ENCODE measurements around the gene SRPK2. TPM values are rescaled to one million over a fixed set of nuclear protein-coding genes. Genes with fewer than 3 reads are reported as not detected.

Gene SRPK2
- total and polyA plus RNA-seq, 7 donors, result 12.0 to 57.6 (median 42.9) TPM

DNA sequence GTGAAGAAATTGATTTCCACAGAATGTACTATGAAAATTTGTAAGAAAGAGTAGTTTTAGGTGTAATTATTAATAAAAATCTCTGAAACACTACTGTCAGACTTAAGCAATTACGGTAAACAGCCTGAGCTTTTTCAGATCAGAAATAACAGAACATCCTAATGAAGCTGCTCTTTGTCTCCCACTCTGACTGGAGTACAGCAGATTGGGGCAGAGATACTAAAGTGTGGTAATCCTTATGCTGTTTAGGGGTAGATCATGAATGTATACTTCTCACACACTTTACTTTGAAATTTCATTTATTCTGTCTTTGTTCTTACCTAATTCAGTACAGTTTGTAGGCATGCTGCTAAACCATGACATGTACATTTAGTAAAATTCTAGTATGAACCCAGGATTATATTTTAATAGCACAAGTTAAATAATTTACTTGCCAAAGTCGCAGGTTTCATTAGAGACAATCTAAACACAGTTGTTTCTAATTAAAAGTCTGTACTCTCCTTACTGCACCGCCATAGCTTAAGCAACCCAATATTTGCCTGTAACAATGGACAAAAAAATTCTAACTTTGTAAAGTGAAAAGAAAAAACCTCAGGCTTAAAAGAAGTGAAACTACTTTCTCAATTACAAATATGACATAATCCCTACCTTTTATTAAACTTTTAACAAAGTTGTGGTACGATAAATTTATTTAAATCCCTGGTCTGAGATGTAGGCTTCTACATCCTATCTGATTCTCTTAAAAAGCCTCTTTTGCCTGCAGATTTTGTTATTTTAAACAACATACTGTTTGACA is 286.0 kb downstream of the SRPK2 start:
- intact Hi-C loops (cut with DNase I), result no loop called here
- DNase-seq, result no peak
- Histone ChIP-seq H3K27me3 (no peaks in the 10 kb centered on the region), H3K9me3 (no peaks in the 10 kb centered on the region), H3K27ac (peak overlapping the region in 2 of 4 donors; percentile 2 to 15), H3K4me3 (no peak overlapping the region), H3K36me3 (peaks cover 3 to 73% (median 25%) of the 10 kb centered on the region in 4 donors), H3K4me1 (peaks cover 0 to 32% (median 16%) of the 10 kb centered on the region in 4 donors)
- WGBS, 2 donors, result 85 to 86% methylated on average over 4 of the region's 4 CpGs
- TF ChIP-seq EP300 (IDR thresholded peaks at IDR 0.05), result no peak

DNA sequence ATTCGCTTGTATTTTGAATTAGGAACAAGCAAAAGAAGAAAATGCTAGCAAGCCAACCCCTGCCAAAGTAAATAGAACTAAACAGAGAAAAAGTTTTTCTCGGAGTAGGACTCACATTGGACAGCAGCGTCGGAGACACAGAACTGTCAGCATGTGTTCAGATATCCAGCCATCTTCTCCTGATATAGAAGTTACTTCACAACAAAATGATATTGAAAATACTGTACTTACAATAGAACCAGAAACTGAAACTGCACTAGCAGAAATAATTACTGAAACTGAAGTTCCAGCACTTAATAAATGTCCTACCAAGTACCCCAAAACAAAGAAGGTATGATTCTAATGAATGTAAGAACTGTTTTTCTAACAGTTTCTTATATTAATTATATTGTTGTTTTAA is 286.9 kb downstream of the SRPK2 start:
- no peaks in the 10 kb centered on the region for H3K27me3 ChIP-seq
- WGBS, 2 donors, result 88 to 89% methylated on average over 4 of the region's 4 CpGs
- H3K9me3 ChIP-seq, result no peaks in the 10 kb centered on the region
- intact Hi-C loops (cut with DNase I), result no loop called here
- TF ChIP-seq POLR2AphosphoS5 (IDR thresholded peaks at IDR 0.05) (no peak), POLR2A (IDR thresholded peaks at IDR 0.05) (no peak), EP300 (IDR thresholded peaks at IDR 0.05) (no peak)
- TF ChIP-seq, protein P1, sequence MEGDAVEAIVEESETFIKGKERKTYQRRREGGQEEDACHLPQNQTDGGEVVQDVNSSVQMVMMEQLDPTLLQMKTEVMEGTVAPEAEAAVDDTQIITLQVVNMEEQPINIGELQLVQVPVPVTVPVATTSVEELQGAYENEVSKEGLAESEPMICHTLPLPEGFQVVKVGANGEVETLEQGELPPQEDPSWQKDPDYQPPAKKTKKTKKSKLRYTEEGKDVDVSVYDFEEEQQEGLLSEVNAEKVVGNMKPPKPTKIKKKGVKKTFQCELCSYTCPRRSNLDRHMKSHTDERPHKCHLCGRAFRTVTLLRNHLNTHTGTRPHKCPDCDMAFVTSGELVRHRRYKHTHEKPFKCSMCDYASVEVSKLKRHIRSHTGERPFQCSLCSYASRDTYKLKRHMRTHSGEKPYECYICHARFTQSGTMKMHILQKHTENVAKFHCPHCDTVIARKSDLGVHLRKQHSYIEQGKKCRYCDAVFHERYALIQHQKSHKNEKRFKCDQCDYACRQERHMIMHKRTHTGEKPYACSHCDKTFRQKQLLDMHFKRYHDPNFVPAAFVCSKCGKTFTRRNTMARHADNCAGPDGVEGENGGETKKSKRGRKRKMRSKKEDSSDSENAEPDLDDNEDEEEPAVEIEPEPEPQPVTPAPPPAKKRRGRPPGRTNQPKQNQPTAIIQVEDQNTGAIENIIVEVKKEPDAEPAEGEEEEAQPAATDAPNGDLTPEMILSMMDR (IDR thresholded peaks at IDR 0.05), result no peak
- H3K4me3 ChIP-seq, result no peak overlapping the region
- no peak overlapping the region for H3K27ac ChIP-seq
- no peak for DNase-seq
- peaks cover 0 to 37% (median 18%) of the 10 kb centered on the region in 4 donors for H3K4me1 ChIP-seq
- peaks cover 3 to 64% (median 19%) of the 10 kb centered on the region in 4 donors for H3K36me3 ChIP-seq

- 58 to 67% methylated on average over 2 of the region's 2 CpGs for WGBS, 2 donors
- Histone ChIP-seq H3K4me3 (no peak overlapping the region), H3K36me3 (peaks cover 0 to 44% (median 8%) of the 10 kb centered on the region in 4 donors), H3K4me1 (peaks cover 0 to 22% (median 5%) of the 10 kb centered on the region in 4 donors), H3K27ac (peak overlapping the region in 1 of 4 donors; percentile 1), H3K9me3 (no peaks in the 10 kb centered on the region), H3K27me3 (no peaks in the 10 kb centered on the region)
- intact Hi-C loops (cut with DNase I), result no loop called here
- TF ChIP-seq, protein P1 (IDR thresholded peaks at IDR 0.05), result no peak
- TF ChIP-seq EP300 (IDR thresholded peaks at IDR 0.05) (no peak), POLR2AphosphoS5 (IDR thresholded peaks at IDR 0.05) (no peak), POLR2A (IDR thresholded peaks at IDR 0.05) (no peak)
- no peak for DNase-seq
Measured at GRCh38 chr7:105098863-105099515, 289.7 kb downstream of the SRPK2 start.

DNA sequence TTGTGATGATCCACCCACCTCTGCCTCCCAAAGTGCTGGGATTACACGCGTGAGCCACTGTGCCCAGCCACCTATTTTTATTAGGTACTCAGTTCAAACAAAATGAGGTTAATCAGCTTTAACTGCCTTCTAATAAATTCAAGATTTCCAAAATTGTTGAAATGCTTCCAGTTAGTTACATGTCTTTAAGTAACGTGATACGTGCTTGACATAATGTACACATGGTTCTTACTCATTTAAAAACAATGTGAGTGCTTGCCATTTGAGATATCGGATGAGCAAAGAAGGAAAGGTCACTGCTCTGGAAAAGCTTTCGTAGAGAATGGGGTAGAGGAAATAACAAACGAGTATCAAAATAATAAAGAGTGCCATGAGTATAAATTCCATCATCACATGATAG is 291.1 kb downstream of the SRPK2 start:
- Histone ChIP-seq H3K27ac (peak overlapping the region in 2 of 4 donors; percentile 30 to 52), H3K27me3 (no peaks in the 10 kb centered on the region), H3K36me3 (peaks cover 0 to 40% (median 6%) of the 10 kb centered on the region in 4 donors), H3K9me3 (no peaks in the 10 kb centered on the region), H3K4me1 (peaks cover 0 to 17% (median 5%) of the 10 kb centered on the region in 4 donors), H3K4me3 (no peak overlapping the region)
- no peak for DNase-seq
- TF ChIP-seq, protein P1 (IDR thresholded peaks at IDR 0.05), result no peak
- no peak for TF ChIP-seq POLR2A (IDR thresholded peaks at IDR 0.05)
- no peak for TF ChIP-seq POLR2AphosphoS5 (IDR thresholded peaks at IDR 0.05)
- TF ChIP-seq EP300 (IDR thresholded peaks at IDR 0.05), result no peak
- intact Hi-C loops (cut with DNase I), result no loop called here
- whole genome bisulfite sequencing, 2 donors, result 85 to 87% methylated on average over 7 of the region's 7 CpGs

GRCh38 chr7:105096306-105096705 is 292.4 kb downstream of the SRPK2 start:
- 78 to 83% methylated on average over 3 of the region's 3 CpGs for WGBS, 2 donors
- Histone ChIP-seq H3K9me3 (no peaks in the 10 kb centered on the region), H3K27me3 (no peaks in the 10 kb centered on the region), H3K4me3 (no peak overlapping the region), H3K36me3 (peaks cover 0 to 44% (median 10%) of the 10 kb centered on the region in 4 donors), H3K27ac (no peak overlapping the region), H3K4me1 (peaks cover 0 to 17% (median 5%) of the 10 kb centered on the region in 4 donors)
- intact Hi-C loops (cut with DNase I), result no loop called here
- TF ChIP-seq POLR2AphosphoS5 (IDR thresholded peaks at IDR 0.05) (no peak), EP300 (IDR thresholded peaks at IDR 0.05) (no peak), POLR2A (IDR thresholded peaks at IDR 0.05) (no peak)
- TF ChIP-seq, protein P1 (IDR thresholded peaks at IDR 0.05), result no peak
- DNase-seq, result no peak

Data from sigmoid colon (tissue), 7 donors.